ENCODE measurements around the gene SKIC3.

The SKIC3 gene

GRCh38 chr5:95554647-95555548 is at the start of gene SKIC3, which contains the start of gene ARSK:
TSS of gene SKIC3 (minus strand) at chr5:95554977. CDS start at chr5:95547150, 7,827 bp downstream.
TSS of gene ARSK (plus strand) at chr5:95555101. CDS start at chr5:95555279, 178 bp downstream.
- DNase-seq, result peak; percentile 84

DNA sequence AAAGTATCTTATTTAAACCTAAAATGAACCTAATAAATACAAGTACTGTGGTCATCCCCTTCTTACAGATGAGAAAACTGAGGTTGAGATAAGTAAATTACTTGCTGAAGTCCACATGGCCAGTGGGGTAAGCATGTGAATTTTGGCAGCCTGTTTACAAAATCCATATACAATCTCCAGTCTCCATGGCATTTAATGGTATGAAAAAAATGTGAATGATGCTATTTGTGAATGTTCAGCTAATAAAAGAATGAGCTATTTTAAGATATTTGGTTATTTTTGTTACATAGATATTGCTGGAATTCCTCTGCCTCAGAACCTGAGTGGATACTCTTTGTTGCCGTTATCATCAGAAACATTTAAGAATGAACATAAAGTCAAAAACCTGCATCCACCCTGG is 45.8 kb upstream of the SKIC3 start:
- no peak for DNase-seq

- no peak for DNase-seq
Measured at GRCh38 chr5:95599252-95599651, 44.5 kb upstream of the SKIC3 start.

DNA sequence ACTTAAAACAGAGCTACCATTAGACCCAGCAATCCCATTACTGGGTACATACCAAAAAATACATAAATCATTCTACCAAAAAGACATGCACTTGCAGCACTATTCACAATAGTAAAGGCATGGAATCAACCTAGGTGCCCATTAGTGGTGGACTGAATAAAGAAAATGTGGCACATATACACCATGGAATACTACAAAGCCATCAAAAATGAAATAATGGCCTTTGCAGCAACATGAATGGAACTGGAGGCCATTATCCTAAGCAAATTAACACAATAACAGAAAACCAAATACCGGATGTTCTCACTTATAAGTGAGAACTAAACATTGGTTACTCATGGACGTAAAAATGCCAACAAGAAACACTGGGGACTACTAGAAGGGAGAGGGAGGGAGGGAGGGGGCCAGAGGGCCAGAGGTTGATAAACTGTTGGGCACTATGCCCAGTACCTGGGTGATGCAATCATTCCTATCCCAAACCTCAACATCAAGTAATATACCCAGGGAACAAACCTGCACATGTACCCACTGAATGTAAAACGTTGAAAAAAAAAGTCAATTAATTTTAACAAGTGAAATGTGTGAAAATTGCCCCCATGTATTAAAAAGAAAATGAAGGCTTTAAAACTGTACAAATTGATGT is 40.6 kb upstream of the SKIC3 start:
- DNase-seq, result no peak

DNA sequence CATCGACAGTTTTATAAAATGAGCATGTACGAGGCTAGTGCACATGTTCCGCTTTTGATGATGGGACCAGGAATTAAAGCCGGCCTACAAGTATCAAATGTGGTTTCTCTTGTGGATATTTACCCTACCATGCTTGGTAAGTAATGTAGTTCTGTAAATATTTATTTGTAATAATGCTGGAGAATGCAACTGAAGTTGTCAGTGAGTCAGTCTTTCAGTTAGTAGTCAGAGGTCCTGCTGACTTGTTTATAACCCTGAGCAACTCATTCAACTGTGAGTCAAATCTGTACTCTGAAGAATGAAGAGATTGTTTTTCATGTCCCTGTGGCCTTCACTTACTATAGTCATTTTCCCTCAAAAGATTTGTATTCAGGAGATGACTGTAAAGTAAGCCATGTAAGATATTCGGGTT is 36.7 kb upstream of the SKIC3 start:
- DNase-seq, result no peak

- no peak for DNase-seq
Measured at GRCh38 chr5:95590880-95591279, 36.1 kb upstream of the SKIC3 start.

DNA sequence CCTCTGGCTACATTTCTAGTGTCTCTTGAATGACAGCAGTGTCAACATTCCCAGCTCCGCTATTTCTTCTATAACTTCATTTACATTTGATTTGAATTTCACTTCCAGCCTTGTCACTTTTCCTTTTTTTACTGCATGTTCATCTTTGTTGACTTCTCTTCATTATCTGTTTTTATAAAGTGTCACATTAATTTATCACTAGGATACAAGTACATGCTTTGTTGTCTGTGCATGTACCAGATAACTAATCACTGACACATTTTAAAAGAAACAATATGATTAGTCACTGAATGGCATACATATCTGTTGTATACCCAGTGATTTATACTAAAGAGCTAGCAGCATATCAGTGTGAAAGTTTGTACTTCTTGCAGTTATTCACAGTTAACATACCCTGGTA is 29.2 kb upstream of the SKIC3 start:
- DNase-seq, result no peak

DNA sequence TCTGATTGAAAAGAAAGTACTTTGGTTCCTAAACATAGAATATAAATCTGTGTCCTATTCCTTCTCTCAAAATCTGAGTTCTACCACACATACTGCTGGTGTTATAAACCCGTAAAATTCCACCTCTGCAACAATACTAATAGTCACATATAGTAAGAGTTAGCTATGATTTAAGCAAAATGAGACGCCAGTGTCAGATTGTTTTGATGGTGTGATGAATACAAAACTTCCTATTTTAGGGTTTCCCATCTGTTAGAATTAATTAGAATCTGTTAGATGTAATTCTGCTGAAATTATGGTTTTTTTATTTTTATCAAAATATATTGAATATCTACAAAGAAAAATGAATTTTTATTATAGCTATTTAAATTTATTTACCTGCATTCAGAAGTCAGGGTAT is 26.8 kb upstream of the SKIC3 start:
- no peak for DNase-seq

- DNase-seq, result no peak
Measured at GRCh38 chr5:95572016-95572415, 17.2 kb upstream of the SKIC3 start.

DNA sequence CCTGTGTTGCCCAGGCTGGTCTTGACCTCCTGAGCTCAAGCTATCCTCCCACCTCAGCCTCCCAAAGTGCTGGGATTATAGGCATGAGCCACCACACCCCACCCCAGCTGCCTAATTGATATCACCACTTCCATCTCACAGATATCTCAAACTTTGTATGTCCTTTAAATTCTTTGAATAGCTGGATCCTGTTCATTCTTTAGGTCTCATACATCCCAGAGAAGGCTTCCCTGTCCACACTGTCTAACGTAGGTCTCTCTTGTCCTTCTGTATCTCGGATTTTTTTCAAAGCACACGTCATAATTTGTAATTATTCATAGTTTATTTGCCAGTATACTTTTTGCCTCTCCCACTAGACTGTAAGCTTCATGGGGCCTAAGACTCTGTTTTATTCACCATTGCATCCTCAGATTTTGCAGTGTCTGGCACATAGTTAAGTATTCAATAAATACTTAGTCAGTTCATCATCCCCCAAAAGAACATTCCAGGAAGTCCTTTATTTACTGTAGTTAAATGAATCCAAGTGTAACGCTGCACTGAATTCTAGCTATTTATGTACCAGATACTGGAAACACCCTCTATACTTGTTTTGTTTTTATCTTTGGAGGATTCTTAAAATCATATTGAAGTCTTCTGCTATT is 10.6 kb upstream of the SKIC3 start:
- DNase-seq, result no peak

GRCh38 chr5:95564450-95564849 is 9.7 kb upstream of the SKIC3 start:
- DNase-seq, result no peak

GRCh38 chr5:95563367-95563766 is 8.6 kb upstream of the SKIC3 start:
- no peak for DNase-seq

GRCh38 chr5:95562282-95562681 is 7.5 kb upstream of the SKIC3 start:
- DNase-seq, result no peak

GRCh38 chr5:95557841-95558240 is 3.1 kb upstream of the SKIC3 start:
- no peak for DNase-seq

DNA sequence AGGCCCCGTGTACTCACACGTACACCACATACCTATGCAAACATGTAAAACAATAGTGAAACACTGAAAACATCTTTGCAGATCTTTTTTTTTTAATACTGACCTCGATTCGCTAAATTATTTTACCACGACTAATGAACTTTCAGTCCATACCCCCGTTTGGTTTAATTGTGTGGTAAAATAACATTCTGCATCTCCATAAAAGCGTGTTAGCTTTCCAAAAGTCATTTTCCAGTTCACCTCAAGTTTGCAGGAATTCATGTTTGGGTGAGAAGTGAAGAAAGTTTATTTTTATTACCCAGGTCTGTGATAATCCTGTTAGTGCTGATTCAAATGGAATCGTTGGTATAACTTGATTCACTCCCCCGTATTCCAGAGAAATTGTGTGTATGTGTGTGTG is 776 bp upstream of the SKIC3 start:
- DNase-seq, result no peak

DNA sequence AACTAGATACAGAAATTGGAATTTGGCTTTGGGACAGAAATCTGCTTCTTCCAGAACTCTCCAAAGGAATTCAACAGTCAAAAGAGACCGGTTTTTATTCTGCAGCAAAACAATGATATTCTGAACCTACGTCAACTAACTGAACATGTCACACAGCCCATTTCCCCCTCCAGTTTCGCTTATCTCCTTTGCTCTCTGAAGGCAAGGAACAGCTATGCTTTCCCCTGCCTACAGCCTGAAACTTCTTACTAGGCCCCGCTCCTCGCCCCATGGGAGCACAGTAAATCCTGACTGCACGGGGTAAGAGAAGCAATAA is 488 bp downstream of the SKIC3 start:
- DNase-seq, result no peak

DNA sequence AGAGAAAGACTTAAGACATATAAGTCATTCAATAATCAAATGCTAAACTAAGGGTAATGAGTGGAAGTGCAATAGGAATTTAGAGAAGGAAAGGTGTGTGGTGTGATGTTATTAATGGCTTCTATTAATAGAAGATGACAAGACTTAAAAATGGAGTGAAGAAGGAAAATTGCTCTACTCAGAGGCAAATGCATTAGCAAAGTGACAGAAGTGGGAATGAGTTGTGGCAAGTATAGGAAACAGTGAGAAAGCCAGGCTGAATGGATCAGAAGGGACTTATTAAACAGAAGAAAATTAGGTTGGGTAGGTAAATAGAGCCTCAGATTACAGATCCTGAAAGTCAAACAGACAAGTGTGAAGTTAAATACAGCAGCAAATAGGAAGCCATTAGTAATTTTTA is 5.7 kb downstream of the SKIC3 start:
- DNase-seq, result no peak

DNA sequence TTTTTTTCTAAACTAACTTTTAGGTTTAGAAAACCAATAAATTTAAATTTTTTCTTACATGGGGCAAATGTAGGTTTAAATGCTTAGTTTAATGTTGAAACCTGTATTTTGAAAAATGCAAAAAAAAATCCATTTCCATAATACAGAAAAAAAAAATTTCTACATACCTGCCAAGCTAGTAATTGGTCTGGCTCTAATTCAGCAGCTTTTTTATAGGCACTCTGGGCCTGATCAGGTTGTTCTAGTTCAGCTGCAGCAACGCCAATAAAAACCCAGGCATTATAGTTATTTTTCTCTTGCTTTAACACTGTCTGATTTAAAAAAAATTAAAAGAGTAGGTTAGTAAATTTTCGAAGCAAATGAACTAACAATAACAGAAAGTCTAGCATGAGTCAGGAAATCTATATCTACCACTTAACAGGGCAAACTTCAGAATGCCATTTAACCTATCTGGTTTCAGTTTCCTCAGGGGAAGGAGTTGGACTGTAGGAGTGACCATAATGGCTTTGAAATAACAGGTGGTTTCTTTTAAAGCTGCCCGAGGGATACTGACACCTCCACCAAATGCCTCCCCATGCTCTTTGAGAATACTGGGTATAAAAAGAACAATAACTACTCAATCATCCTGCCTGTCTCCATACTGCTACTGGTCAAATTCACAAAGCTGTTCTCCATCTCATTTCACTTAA is 11.6 kb downstream of the SKIC3 start:
- no peak for DNase-seq

- no peak for DNase-seq
Measured at GRCh38 chr5:95537501-95537900, 17.3 kb downstream of the SKIC3 start.

- DNase-seq, result no peak
Measured at GRCh38 chr5:95533761-95534160, 21.0 kb downstream of the SKIC3 start.

DNA sequence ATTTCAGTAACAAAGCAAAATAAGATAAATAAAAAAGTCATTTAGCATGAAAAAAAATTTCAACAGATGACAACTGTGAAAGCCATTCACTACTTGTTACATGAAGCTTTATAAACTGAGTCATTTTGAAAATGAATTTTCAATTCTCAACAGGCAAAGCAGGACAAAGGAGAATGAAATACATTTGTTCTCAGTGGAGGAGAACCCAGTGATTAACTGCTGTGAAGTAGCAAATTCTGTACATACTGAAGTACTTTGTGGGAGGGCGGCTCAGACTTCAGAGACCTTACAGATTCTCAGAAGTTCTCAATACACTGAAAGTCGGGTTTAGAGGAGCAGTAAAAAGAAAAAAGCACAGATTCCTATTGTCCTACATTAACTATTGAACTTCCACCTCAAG is 21.7 kb downstream of the SKIC3 start:
- no peak for DNase-seq

DNA sequence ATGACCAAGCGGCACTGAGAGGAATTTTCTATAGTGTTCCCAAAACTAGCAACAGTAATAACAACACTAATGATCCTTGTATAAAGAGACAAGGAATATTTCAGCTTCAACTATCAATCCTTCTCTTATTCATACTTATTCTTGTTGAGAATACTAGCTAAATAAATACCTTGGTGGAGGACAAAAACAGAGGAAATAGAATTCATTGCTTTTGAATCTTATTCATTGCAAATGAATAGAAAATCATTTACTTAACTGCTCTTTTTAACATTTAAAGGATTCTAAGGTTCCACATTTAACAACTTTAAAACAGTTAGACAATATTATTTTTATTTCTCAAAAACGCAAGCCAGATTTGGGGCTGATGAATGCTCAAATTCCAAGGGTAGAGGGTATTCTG is 22.4 kb downstream of the SKIC3 start:
- DNase-seq, result no peak

GRCh38 chr5:95531491-95531890 is 23.3 kb downstream of the SKIC3 start:
- DNase-seq, result no peak
